CD4-positive, alpha-beta T cell (primary cell): ENCODE results near the gene DSCAML1. TPM values are rescaled to one million over a fixed set of nuclear protein-coding genes. Genes with fewer than 3 reads are reported as not detected.

ENCODE experiments used
- ATAC-seq: fragments of 200-7000 bp; cut with Tn5 transposase; one replicate; pipeline ENCODE4 v1.10.0; 2022; ENCODE audit warnings: mild to moderate bottlenecking; ENCODE audit not compliant: poor library complexity
- CTCF ChIA-PET: fragments of 350-600 bp; sonication (Branson Sonifier 250); formaldehyde crosslinking; loops from one replicate; lab custom pipeline; 2021; ENCODE audit warnings: antibody characterized with exemption, inconsistent platforms; lab: Charles Lee
- POLR2A ChIA-PET: fragments of 350-600 bp; sonication (Branson Sonifier 250); formaldehyde crosslinking; loops from one replicate; lab custom pipeline; 2021; ENCODE audit warnings: antibody characterized with exemption, inconsistent platforms; lab: Charles Lee
- DNase-seq, 14 experiments: peaks; one replicate each; pipeline ENCODE4 v3.0.0-alpha.2; 2013 to 2020; ENCODE audit warnings: mixed read lengths in 2 of 14
- H3K27ac ChIP-seq, 2 donors: one replicate each; pipeline versions ENCODE4 v1.5.1 to v1.7.0; 2013; ENCODE audit warnings: low read length in 2 of 2, low read depth in 1 of 2, mild to moderate bottlenecking in 1 of 2
- H3K27me3 ChIP-seq, 2 experiments: 1 replicate in 1 of 2; 2 replicates in 1 of 2; pipeline versions ENCODE4 v1.6.1 to v1.7.0; 2013; ENCODE audit warnings: low read length in 2 of 2, control low read depth in 1 of 2, mild to moderate bottlenecking in 1 of 2, moderate library complexity in 1 of 2; ENCODE audit not compliant: insufficient read depth in 2 of 2, control insufficient read depth in 1 of 2
- H3K36me3 ChIP-seq: one replicate; pipeline ENCODE4 v1.6.1; 2013; ENCODE audit warnings: low read length, control low read depth; ENCODE audit not compliant: insufficient read depth
- H3K4me1 ChIP-seq: one replicate; pipeline ENCODE4 v1.6.1; 2013; ENCODE audit warnings: low read length, control low read depth; ENCODE audit not compliant: insufficient read depth
- H3K4me3 ChIP-seq: one replicate; pipeline ENCODE4 v1.5.1; 2013; ENCODE audit warnings: mild to moderate bottlenecking, low read length, moderate library complexity
- H3K9me3 ChIP-seq, 2 experiments: 1 replicate in 1 of 2; 2 replicates in 1 of 2; pipeline versions ENCODE4 v1.6.1 to v1.7.0; 2013; ENCODE audit warnings: low read length in 2 of 2, mild to moderate bottlenecking in 2 of 2, control low read depth in 1 of 2, moderate library complexity in 1 of 2; ENCODE audit not compliant: control insufficient read depth in 1 of 2, insufficient read depth in 1 of 2
- H3K27ac Mint-ChIP-seq: one replicate; pipeline ENCODE4 v1.8.0; 2020; ENCODE audit warnings: mixed read lengths
- H3K27me3 Mint-ChIP-seq: one replicate; pipeline ENCODE4 v1.8.0; 2021; ENCODE audit warnings: mixed read lengths
- H3K36me3 Mint-ChIP-seq: one replicate; pipeline ENCODE4 v1.8.0; 2021; ENCODE audit warnings: low read depth, mixed read lengths
- H3K4me1 Mint-ChIP-seq: one replicate; pipeline ENCODE4 v1.8.0; 2021; ENCODE audit warnings: low read depth, mixed read lengths
- H3K4me3 Mint-ChIP-seq: one replicate; pipeline ENCODE4 v1.8.0; 2020; ENCODE audit warnings: mild to moderate bottlenecking, mixed read lengths
- H3K9me3 Mint-ChIP-seq: one replicate; pipeline ENCODE4 v1.8.0; 2020; ENCODE audit warnings: mixed read lengths
- CTCF ChIP-seq: fragments of 200-600 bp; IDR thresholded peaks from one replicate; pipeline ENCODE4 v1.8.0; 2022; ENCODE audit warnings: antibody characterized with exemption, mild to moderate bottlenecking
- intact Hi-C, 2 experiments: fragments of 100-400 bp; cut with DNase I in 1 of 2; cut with micrococcal nuclease in 1 of 2; formaldehyde crosslinking; loops; one replicate each; pipeline versions ENCODE4 v1.15.1 to v1.9.0; 2023 to 2025; cut with DNase I, micrococcal nuclease
- total RNA-seq, 174 experiments: library from RNA in 2 of 174; stranded (reverse) in 2 of 174; gene quantifications; one replicate each; pipeline ENCODE4 v1.2.3 and lab custom pipeline; 2021 to 2026

DSCAML1 gene
- total RNA-seq, 2 experiments from 2014 or later: 0.22 to 0.61 TPM

- Histone ChIP-seq H3K27ac (no peak overlapping the region), H3K9me3 (peaks cover 0 to 4% of the 10 kb centered on the region in 2 experiments), H3K27me3 (peaks cover 3% of the 10 kb centered on the region in 2 experiments), H3K4me1 (no peaks in the 10 kb centered on the region), H3K36me3 (no peaks in the 10 kb centered on the region), H3K4me3 (no peak overlapping the region)
- Mint-ChIP-seq H3K4me1 (no peaks in the 10 kb centered on the region), H3K27ac (no peak overlapping the region), H3K27me3 (peaks cover 30% of the 10 kb centered on the region), H3K36me3 (no peaks in the 10 kb centered on the region), H3K9me3 (no peaks in the 10 kb centered on the region), H3K4me3 (no peak overlapping the region)
- DNase-seq (no peak), ATAC-seq (no peak)
- intact Hi-C loops: no loop called here
- POLR2A ChIA-PET: no interaction called here
- CTCF ChIA-PET: no interaction called here
- no peak for TF ChIP-seq CTCF
Observed at GRCh38 chr11:117704395-117705100, 92.5 kb downstream of the DSCAML1 start.

GRCh38 chr11:117702946-117703598 is 93.9 kb downstream of the DSCAML1 start:
- ChIA-PET CTCF (no interaction called here), POLR2A (interaction anchor here (0.5 kb wide), 1 partner anchor 11 kb away, joined by 3 read pairs; no protein-coding TSS in a partner anchor)
- peaks cover 0 to 4% of the 10 kb centered on the region in 2 experiments for H3K9me3 ChIP-seq
- no peaks in the 10 kb centered on the region for H3K9me3 Mint-ChIP-seq
- H3K27ac Mint-ChIP-seq: no peak overlapping the region
- TF ChIP-seq CTCF: no peak
- no peak overlapping the region for H3K4me3 Mint-ChIP-seq
- ATAC-seq (no peak), DNase-seq (no peak)
- H3K27ac ChIP-seq: no peak overlapping the region
- H3K4me3 ChIP-seq: no peak overlapping the region
- intact Hi-C loops: no loop called here
- no peaks in the 10 kb centered on the region for H3K4me1 ChIP-seq
- no peaks in the 10 kb centered on the region for H3K36me3 ChIP-seq
- H3K27me3 ChIP-seq: peaks cover 0 to 3% of the 10 kb centered on the region in 2 experiments
- peaks cover 34% of the 10 kb centered on the region for H3K27me3 Mint-ChIP-seq
- H3K36me3 Mint-ChIP-seq: no peaks in the 10 kb centered on the region
- H3K4me1 Mint-ChIP-seq: no peaks in the 10 kb centered on the region

GRCh38 chr11:117701781-117702180 is 95.2 kb downstream of the DSCAML1 start:
- DNase-seq (no peak), ATAC-seq (no peak)
- no peak for TF ChIP-seq CTCF
- Mint-ChIP-seq H3K4me3 (no peak overlapping the region), H3K9me3 (no peaks in the 10 kb centered on the region), H3K27me3 (peaks cover 29% of the 10 kb centered on the region), H3K36me3 (no peaks in the 10 kb centered on the region), H3K27ac (no peak overlapping the region), H3K4me1 (no peaks in the 10 kb centered on the region)
- ChIA-PET CTCF (no interaction called here), POLR2A (no interaction called here)
- H3K4me3 ChIP-seq: no peak overlapping the region
- no peak overlapping the region for H3K27ac ChIP-seq
- intact Hi-C loops: no loop called here
- no peaks in the 10 kb centered on the region for H3K4me1 ChIP-seq
- H3K27me3 ChIP-seq: peaks cover 0 to 3% of the 10 kb centered on the region in 2 experiments
- H3K9me3 ChIP-seq: no peaks in the 10 kb centered on the region
- no peaks in the 10 kb centered on the region for H3K36me3 ChIP-seq
